K562 (cell line): Measurements from ENCODE around the gene CCNY. TPM values are rescaled to one million over a fixed set of nuclear protein-coding genes. Genes with fewer than 3 reads are reported as not detected.

ENCODE experiments used
- ATAC-seq: fragments of 200-7000 bp; cut with Tn5 transposase; 3 replicates; pipeline ENCODE4 v1.9.1; 2020; ENCODE audit warnings: moderate library complexity
- BruUV-seq: library from RNA; stranded (reverse); fragments of 400-500 nt; replicated peaks from 2 replicates; lab custom pipeline; 2021; lab: Mats Ljungman, UMichigan
- CTCF ChIA-PET: fragments of 300-600 bp; formaldehyde crosslinking; extraction: SDS; loops from one replicate; lab custom pipeline; 2021; ENCODE audit warnings: low intra/inter-chr PET ratio; lab: Yijun Ruan, JAX
- POLR2A ChIA-PET: fragments of 300-600, 350-650 bp; sonication (Branson Sonifier 250); formaldehyde crosslinking; extraction: SDS; loops from one replicate; lab custom pipeline; 2021; ENCODE audit warnings: antibody characterized with exemption, inconsistent platforms; lab: Yijun Ruan, JAX
- DNase-seq, 4 experiments: peaks; one replicate each; pipeline versions ENCODE4 v3.0.0 to v3.0.0-alpha.2; 2011 to 2018; ENCODE audit warnings: low spot score in 3 of 4, mixed read lengths in 3 of 4; ENCODE audit errors: extremely low read depth in 1 of 4
- FAIRE-seq: peaks from 2 replicates; lab custom pipeline; 2011; peaks lifted over from hg19 to GRCh38; lab: Jason Lieb, UNC
- H2AFZ ChIP-seq: 2 replicates; pipeline ENCODE4 v1.6.0; 2011; ENCODE audit warnings: low read depth, low read length, control low read depth, inconsistent platforms
- H3K27ac ChIP-seq: fragments of 200-600 bp; 3 replicates; pipeline ENCODE4 v1.8.0; 2011; ENCODE audit warnings: low read depth, mild to moderate bottlenecking, control low read depth, inconsistent platforms, low read length, moderate library complexity, mixed read lengths; ENCODE audit errors: extremely low read depth
- H3K27me3 ChIP-seq, 2 experiments: fragments of 300-600 bp in 1 of 2; 2 replicates in 1 of 2; 3 replicates in 1 of 2; pipeline versions ENCODE4 v1.6.0 to v1.8.0; 2011; ENCODE audit warnings: inconsistent platforms in 2 of 2, low read length in 2 of 2, mild to moderate bottlenecking in 1 of 2, mixed read lengths in 1 of 2, moderate library complexity in 1 of 2; ENCODE audit not compliant: control insufficient read depth in 2 of 2, insufficient read depth in 2 of 2
- H3K36me3 ChIP-seq: fragments of 300-600 bp; 3 replicates; pipeline ENCODE4 v1.8.0; 2011; ENCODE audit warnings: mild to moderate bottlenecking, low read length, inconsistent platforms; ENCODE audit not compliant: control insufficient read depth, insufficient read depth
- H3K4me1 ChIP-seq, 2 experiments: fragments of 200-600 bp in 1 of 2; replicated peaks in 1 of 2; 2 replicates in 1 of 2; 3 replicates in 1 of 2; pipeline versions ENCODE4 v1.5.1 to v1.8.0; 2011; ENCODE audit warnings: inconsistent platforms in 2 of 2, low read length in 2 of 2, mild to moderate bottlenecking in 1 of 2, mixed read lengths in 1 of 2, moderate library complexity in 1 of 2; ENCODE audit not compliant: control insufficient read depth in 2 of 2, insufficient read depth in 2 of 2
- H3K4me2 ChIP-seq: 2 replicates; pipeline ENCODE4 v1.6.1; 2011; ENCODE audit warnings: low read length, control low read depth, inconsistent platforms, mixed read lengths; ENCODE audit not compliant: insufficient read depth
- H3K4me3 ChIP-seq: fragments of 200-600 bp; sonication (generic), shearing (Covaris generic); 2 replicates; pipeline ENCODE4 v1.5.1; 2016; ENCODE audit warnings: control low read depth, inconsistent platforms
- H3K79me2 ChIP-seq: fragments of 200-600 bp; 3 replicates; pipeline ENCODE4 v1.8.0; 2011; ENCODE audit warnings: low read length, inconsistent platforms; ENCODE audit not compliant: control insufficient read depth, insufficient read depth
- H3K9ac ChIP-seq, 2 experiments: 2 replicates each; pipeline versions ENCODE4 v1.6.0 to v1.6.1; 2011; ENCODE audit warnings: low read depth in 2 of 2, low read length in 2 of 2, control low read depth in 1 of 2, inconsistent platforms in 1 of 2, mild to moderate bottlenecking in 1 of 2, mixed read lengths in 1 of 2; ENCODE audit not compliant: insufficient read depth in 1 of 2
- H3K9me1 ChIP-seq: one replicate; pipeline ENCODE4 v1.6.0; 2011; ENCODE audit warnings: inconsistent platforms, mild to moderate bottlenecking, low read length, moderate library complexity; ENCODE audit not compliant: control insufficient read depth, insufficient read depth
- H3K9me3 ChIP-seq: replicated peaks from 2 replicates; pipeline ENCODE4 v1.5.1; 2011; ENCODE audit warnings: low read depth, low read length, inconsistent platforms; ENCODE audit not compliant: control insufficient read depth, insufficient read depth
- H4K20me1 ChIP-seq: replicated peaks from 2 replicates; pipeline ENCODE4 v1.6.1; 2011; ENCODE audit warnings: low read length, inconsistent platforms, mixed read lengths; ENCODE audit not compliant: control insufficient read depth, insufficient read depth
- FOSL1 ChIP-seq: fragments of 200-800 bp; sonication (Bioruptor generic); conservative IDR thresholded peaks from 2 replicates; pipeline ENCODE4 v1.6.1; 2016; ENCODE audit warnings: missing genetic modification characterization, missing compliant biosample characterization
- HMG20B ChIP-seq: fragments of 250-450 bp; sonication (Bioruptor Pico); IDR thresholded peaks from 2 replicates; pipeline ENCODE4 v1.5.0; 2021; ENCODE audit warnings: mild to moderate bottlenecking
- KLF1 ChIP-seq: fragments of 450-650 bp; IDR thresholded peaks from 2 replicates; pipeline ENCODE4 v1.6.1; 2016; ENCODE audit warnings: missing genetic modification characterization, missing compliant biosample characterization
- MTA3 ChIP-seq: fragments of 450-650 bp; formaldehyde crosslinking; IDR thresholded peaks from 2 replicates; pipeline ENCODE4 v1.6.1; 2017; ENCODE audit warnings: mild to moderate bottlenecking, borderline replicate concordance
- ZBTB7A ChIP-seq: IDR thresholded peaks from 2 replicates; pipeline ENCODE4 v1.6.1; 2011; ENCODE audit warnings: low read depth, mild to moderate bottlenecking, low read length, moderate library complexity, borderline replicate concordance; ENCODE audit not compliant: control insufficient read depth
- ZNF76 ChIP-seq: fragments of 250-450 bp; sonication (Bioruptor Pico); IDR thresholded peaks from 2 replicates; pipeline ENCODE4 v1.4.0; 2020; ENCODE audit warnings: mild to moderate bottlenecking, moderate library complexity, borderline replicate concordance
- WGBS: fragments of 100-300 bp; shearing (Covaris generic); methylation state at CpG from one replicate; pipeline ENCODE4 v1.1.6; 2016; ENCODE audit warnings: low coverage, mixed read lengths; ENCODE audit not compliant: insufficient coverage; ENCODE audit errors: missing lambda C conversion rate; 5-methylcytosine and 5-hydroxymethylcytosine counted together
- in situ Hi-C: fragments of 300-500 bp; cut with MboI; formaldehyde crosslinking; loops from 4 replicates; pipeline ENCODE4 v1.15.0; 2018; ENCODE audit warnings: inconsistent platforms, mixed read lengths
- intact Hi-C: fragments of 100-400 bp; cut with micrococcal nuclease; formaldehyde crosslinking; loops from 2 replicates; pipeline ENCODE4 v1.14.2; 2022
- polyA plus RNA-seq, 8 experiments: library from polyadenylated mRNA; depleted of rRNA in 4 of 8; stranded (reverse) in 5 of 8; unstranded in 3 of 8; fragments of >200 nt; fragmentation: Nextera tagmentation in 2 of 8; fragmentation: Illumina TruSeq in 1 of 8; extraction: Ambion mirVana in 2 of 8; extraction: Trizol in 1 of 8; gene quantifications; 2 replicates each; pipeline versions ENCODE4 v1.2.1 to v1.2.3, GENCODE V29; 2011 to 2014; ENCODE audit warnings: inconsistent platforms in 1 of 8, missing spikeins in 1 of 8
- total RNA-seq, 7 experiments: library from RNA; depleted of rRNA in 6 of 7; stranded (reverse); fragments of >200 nt in 6 of 7; fragmentation: Illumina TruSeq in 2 of 7; extraction: Trizol in 2 of 7; gene quantifications; 2 replicates each; pipeline versions ENCODE4 v1.2.1 to v1.2.3, GENCODE V29; 2011 to 2021; ENCODE audit warnings: low replicate concordance in 1 of 7
- TF ChIP-seq, protein P1 (sequence below), 2 experiments: IDR thresholded peaks in 1 of 2; conservative IDR thresholded peaks in 1 of 2; 2 replicates each; pipeline ENCODE4 v1.6.1; 2016; ENCODE audit warnings: low read depth in 2 of 2, mild to moderate bottlenecking in 1 of 2, missing compliant biosample characterization in 1 of 2, missing genetic modification characterization in 1 of 2, moderate library complexity in 1 of 2

Gene CCNY
- total and polyA plus RNA-seq, 9 of the 15 experiments (the other 6 are each of a cell fraction or from before 2014, with no cell fraction given) = 8.4 to 109 (median 38.6) TPM

DNA sequence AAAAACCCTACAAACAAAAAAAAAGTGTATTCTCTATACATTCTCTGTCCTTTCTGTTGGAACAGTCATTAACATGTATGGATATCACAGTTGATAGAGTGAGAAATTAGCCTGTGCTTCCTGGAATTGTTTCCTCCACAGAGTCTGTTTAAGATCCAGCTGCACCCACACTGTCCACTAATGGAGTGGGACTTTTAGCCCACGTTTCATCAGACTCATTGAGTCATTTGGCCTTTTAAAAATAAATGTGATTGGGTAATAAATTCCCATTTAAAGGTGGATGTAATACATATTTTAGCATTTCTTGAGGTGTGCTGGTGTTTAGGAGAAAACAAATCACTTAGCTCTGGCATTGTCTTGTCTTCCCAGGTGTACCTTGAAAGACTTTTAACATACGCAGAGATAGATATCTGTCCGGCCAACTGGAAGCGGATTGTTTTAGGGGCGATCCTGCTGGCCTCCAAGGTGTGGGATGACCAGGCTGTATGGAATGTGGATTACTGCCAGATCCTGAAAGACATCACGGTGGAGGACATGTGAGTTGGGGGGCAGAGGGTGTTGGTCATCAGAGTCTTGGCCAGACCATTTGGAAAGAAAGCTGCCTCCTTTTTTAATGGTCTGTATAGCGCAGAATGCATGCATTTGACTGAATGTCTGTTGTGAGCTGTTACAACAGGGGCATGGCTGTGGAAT, 216.5 kb downstream of the CCNY start:
- no TSS peak for BruUV-seq
- FAIRE-seq = no peak
- in situ Hi-C loops = loop anchor here (25.0 kb wide), 1 partner anchor 315 kb away; no protein-coding TSS in a partner anchor

DNA sequence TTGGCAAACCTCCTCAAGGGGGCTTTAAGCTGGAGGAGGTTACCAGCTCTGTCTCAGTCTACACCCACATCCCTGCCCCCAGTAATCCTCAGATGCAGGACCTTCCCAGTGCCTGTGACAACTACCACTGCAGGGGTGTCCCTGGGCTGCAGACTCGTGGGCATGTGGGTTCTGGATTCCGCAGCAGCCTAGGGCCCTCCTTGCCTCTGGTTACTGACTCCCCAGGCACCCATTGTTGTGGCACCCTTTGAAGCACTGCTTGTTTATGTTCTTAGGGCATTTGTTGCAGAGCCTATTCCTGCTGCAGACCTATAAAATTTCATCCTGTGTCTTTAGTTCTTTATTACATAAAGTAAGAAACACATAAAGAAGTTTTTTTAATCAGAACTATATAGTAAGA, 217.7 kb downstream of the CCNY start:
- H3K4me3 ChIP-seq = no peak overlapping the region
- ChIA-PET POLR2A (no interaction called here), CTCF (no interaction called here)
- 0 out of 2 replicates have a peak, but pooled peaks cover 2% of the 10 kb centered on the region for H4K20me1 ChIP-seq
- no peak overlapping the region for H3K27ac ChIP-seq
- H3K9me1 ChIP-seq = peaks cover 4% of the 10 kb centered on the region
- H3K9ac ChIP-seq = no peak overlapping the region
- no peak overlapping the region for H3K4me2 ChIP-seq
- 68% methylated on average over 2 of the region's 2 CpGs for WGBS
- DNase-seq = no peak
- in situ Hi-C loops = loop anchor here (25.0 kb wide), 1 partner anchor 317 kb away; no protein-coding TSS in a partner anchor
- H2AFZ ChIP-seq = no peak overlapping the region
- no peak for ATAC-seq
- H3K9me3 ChIP-seq = no peaks in the 10 kb centered on the region
- intact Hi-C loops = no loop called here
- H3K36me3 ChIP-seq = peaks cover 40% of the 10 kb centered on the region; the same call in 2 of the 3 replicates
- H3K27me3 ChIP-seq = no peaks in the 10 kb centered on the region
- no peaks in the 10 kb centered on the region for H3K79me2 ChIP-seq
- H3K4me1 ChIP-seq = no peaks in the 10 kb centered on the region
- BruUV-seq = no TSS peak
- no peak for FAIRE-seq
- no peak for TF ChIP-seq MTA3
- TF ChIP-seq, protein P1, sequence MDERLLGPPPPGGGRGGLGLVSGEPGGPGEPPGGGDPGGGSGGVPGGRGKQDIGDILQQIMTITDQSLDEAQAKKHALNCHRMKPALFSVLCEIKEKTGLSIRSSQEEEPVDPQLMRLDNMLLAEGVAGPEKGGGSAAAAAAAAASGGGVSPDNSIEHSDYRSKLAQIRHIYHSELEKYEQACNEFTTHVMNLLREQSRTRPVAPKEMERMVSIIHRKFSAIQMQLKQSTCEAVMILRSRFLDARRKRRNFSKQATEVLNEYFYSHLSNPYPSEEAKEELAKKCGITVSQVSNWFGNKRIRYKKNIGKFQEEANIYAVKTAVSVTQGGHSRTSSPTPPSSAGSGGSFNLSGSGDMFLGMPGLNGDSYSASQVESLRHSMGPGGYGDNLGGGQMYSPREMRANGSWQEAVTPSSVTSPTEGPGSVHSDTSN (CRISPR knock-in tag; IDR thresholded peaks at IDR 0.05; ENCODE audit: low read depth) = no peak
- TF ChIP-seq, protein P1 (tag; conservative IDR thresholded peaks at IDR 0.05; ENCODE audit: low read depth) = no peak
- no peak for TF ChIP-seq HMG20B (CRISPR knock-in tag)
- TF ChIP-seq ZNF76 = no peak

More for the DNA sequence above, 216.5 kb downstream of the CCNY start:
- H3K4me2 ChIP-seq = no peak overlapping the region
- no peak overlapping the region for H3K9ac ChIP-seq
- no peak overlapping the region for H3K4me3 ChIP-seq
- intact Hi-C loops = no loop called here
- H3K9me1 ChIP-seq = peaks cover 4% of the 10 kb centered on the region
- WGBS = 82% methylated on average over 7 of the region's 7 CpGs
- 0 out of 2 replicates have a peak, but pooled peaks cover 2% of the 10 kb centered on the region for H4K20me1 ChIP-seq
- TF ChIP-seq KLF1 (tag) (no peak), ZBTB7A (no peak), FOSL1 (no peak)
- TF ChIP-seq, all 486 proteins: peak for 0
- H3K4me1 ChIP-seq = no peaks in the 10 kb centered on the region
- H3K36me3 ChIP-seq = peaks cover 42% of the 10 kb centered on the region; the same call in 2 of the 3 replicates
- POLR2A ChIA-PET = interaction anchor here (0.5 to 1.3 kb wide), 2 partner anchors 10 to 204 kb away, joined by 3 to 5 read pairs; no protein-coding TSS in a partner anchor
- CTCF ChIA-PET = no interaction called here
- no peak overlapping the region for H2AFZ ChIP-seq
- no peak for ATAC-seq
- no peak for DNase-seq
- H3K9me3 ChIP-seq = no peaks in the 10 kb centered on the region
- no peak overlapping the region for H3K27ac ChIP-seq
- no peaks in the 10 kb centered on the region for H3K79me2 ChIP-seq
- H3K27me3 ChIP-seq = no peaks in the 10 kb centered on the region
